Measurements from ENCODE around the gene KANSL1L. TPM values are rescaled to one million over a fixed set of nuclear protein-coding genes. Genes with fewer than 3 reads are reported as not detected.

The KANSL1L gene
- total and polyA plus RNA-seq, 2 experiments from 2014 or later, result 2.6 to 13.2 TPM

DNA sequence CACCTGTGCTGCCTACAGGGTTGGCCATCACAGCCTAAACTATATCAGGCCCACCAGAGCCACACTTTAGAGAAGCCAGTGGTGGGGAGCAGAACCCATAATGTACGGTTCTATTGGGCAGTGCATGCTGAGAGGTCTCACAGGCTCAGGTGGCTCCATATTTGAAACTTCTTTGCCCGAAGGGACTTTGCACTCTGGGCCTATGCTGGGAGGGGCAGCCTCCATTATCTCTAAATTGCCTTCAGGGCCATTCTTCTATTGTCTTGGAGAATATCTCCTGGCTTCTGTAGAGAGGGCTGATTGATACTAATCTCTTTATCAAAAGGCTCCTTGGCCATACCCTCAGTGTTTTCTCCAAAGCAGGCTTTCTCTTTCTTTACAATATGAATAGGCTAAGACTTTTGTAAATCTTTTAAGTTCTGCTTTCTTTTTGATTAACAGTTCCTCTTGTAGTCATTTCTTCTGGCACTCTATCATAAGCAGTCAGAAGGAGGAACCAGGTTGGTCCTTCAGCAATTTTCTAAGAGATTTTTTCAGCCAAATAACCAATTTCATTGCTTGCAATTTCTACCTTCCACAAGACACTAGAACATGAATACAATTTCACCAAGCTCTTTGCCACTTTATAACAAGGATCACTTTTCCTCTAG, 124.2 kb downstream of the KANSL1L start:
- H3K4me3 ChIP-seq, result no peak overlapping the region

DNA sequence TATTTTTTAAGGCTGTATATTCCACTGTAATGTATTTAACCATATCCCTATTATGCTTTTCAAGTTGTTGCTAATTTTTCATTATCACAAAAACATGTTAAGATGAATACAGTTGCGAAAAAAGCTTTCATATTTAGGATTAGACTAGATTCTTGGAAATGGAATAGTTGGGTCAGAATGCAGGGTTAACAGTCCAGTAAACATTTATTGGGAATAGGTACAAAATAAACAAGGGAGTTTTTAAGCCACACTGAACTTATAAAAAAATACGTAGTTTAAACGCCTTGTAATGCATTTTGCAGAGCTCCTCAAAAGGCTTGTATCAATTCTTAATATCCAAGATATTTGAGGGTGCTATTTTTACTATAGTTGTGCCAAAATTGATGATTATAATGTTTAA, 133.1 kb downstream of the KANSL1L start:
- H3K36me3 ChIP-seq (ENCODE audit: low read depth), result 0 out of 2 replicates have a peak, but pooled peaks cover 4% of the 10 kb centered on the region
- H4K20me1 ChIP-seq (ENCODE audit: insufficient read depth), result no peaks in the 10 kb centered on the region
- H3K9ac ChIP-seq, result no peak overlapping the region
- H3K9me2 ChIP-seq (ENCODE audit: insufficient read depth), result no peaks in the 10 kb centered on the region
- no peaks in the 10 kb centered on the region for H3K27me3 ChIP-seq (replicated peaks; ENCODE audit: insufficient read depth)
- H3K4me2 ChIP-seq (ENCODE audit: unreplicated experiment), result no peak overlapping the region
- no peaks in the 10 kb centered on the region for H3K9me3 ChIP-seq (ENCODE audit: low read depth)
- no peaks in the 10 kb centered on the region for H3K4me1 ChIP-seq (ENCODE audit: insufficient read depth)
- H3F3A ChIP-seq (ENCODE audit: insufficient read depth), result no peaks in the 10 kb centered on the region
- in situ Hi-C loops (cut with MboI), result no loop called here
- no peak for DNase-seq
- H3K4me3 ChIP-seq, result no peak overlapping the region
- no peaks in the 10 kb centered on the region for H3K79me2 ChIP-seq (ENCODE audit: insufficient read depth)
- TF ChIP-seq EZH2 (IDR thresholded peaks at IDR 0.05; ENCODE audit: insufficient read depth, poor library complexity, severe bottlenecking) (no peak), EZH2phosphoT487 (IDR thresholded peaks at IDR 0.05; ENCODE audit: insufficient read depth, low read depth) (no peak)
- 100% methylated on average over 3 of the region's 3 CpGs for WGBS, 2 experiments (ENCODE audit: low coverage in 1 of 2, low lambda C conversion rate in 2 of 2, missing lambda C conversion rate in 2 of 2)
- H2AFZ ChIP-seq, result no peak overlapping the region
- no peak overlapping the region for H3K27ac ChIP-seq

More for the DNA sequence above, 124.2 kb downstream of the KANSL1L start:
- no peak overlapping the region for H3K9ac ChIP-seq
- H3K4me1 ChIP-seq (ENCODE audit: insufficient read depth), result no peaks in the 10 kb centered on the region
- H4K20me1 ChIP-seq (ENCODE audit: insufficient read depth), result no peaks in the 10 kb centered on the region
- H3K27ac ChIP-seq, result no peak overlapping the region
- H3K4me2 ChIP-seq (ENCODE audit: unreplicated experiment), result no peak overlapping the region
- DNase-seq, result no peak
- TF ChIP-seq EZH2phosphoT487 (IDR thresholded peaks at IDR 0.05; ENCODE audit: insufficient read depth, low read depth), result no peak
- no peak for TF ChIP-seq EZH2 (IDR thresholded peaks at IDR 0.05; ENCODE audit: insufficient read depth, poor library complexity, severe bottlenecking)
- no peak overlapping the region for H2AFZ ChIP-seq
- no peaks in the 10 kb centered on the region for H3K27me3 ChIP-seq (replicated peaks; ENCODE audit: insufficient read depth)
- no peaks in the 10 kb centered on the region for H3F3A ChIP-seq (ENCODE audit: insufficient read depth)
- no peaks in the 10 kb centered on the region for H3K9me3 ChIP-seq (ENCODE audit: low read depth)
- H3K36me3 ChIP-seq (ENCODE audit: low read depth), result no peaks in the 10 kb centered on the region
- WGBS, 2 experiments (ENCODE audit: low coverage in 1 of 2, low lambda C conversion rate in 2 of 2, missing lambda C conversion rate in 2 of 2), result 90 to 100% methylated on average over 2 of the region's 2 CpGs
- H3K9me2 ChIP-seq (ENCODE audit: insufficient read depth), result no peaks in the 10 kb centered on the region
- in situ Hi-C loops (cut with MboI), result no loop called here
- no peaks in the 10 kb centered on the region for H3K79me2 ChIP-seq (ENCODE audit: insufficient read depth)

DNA sequence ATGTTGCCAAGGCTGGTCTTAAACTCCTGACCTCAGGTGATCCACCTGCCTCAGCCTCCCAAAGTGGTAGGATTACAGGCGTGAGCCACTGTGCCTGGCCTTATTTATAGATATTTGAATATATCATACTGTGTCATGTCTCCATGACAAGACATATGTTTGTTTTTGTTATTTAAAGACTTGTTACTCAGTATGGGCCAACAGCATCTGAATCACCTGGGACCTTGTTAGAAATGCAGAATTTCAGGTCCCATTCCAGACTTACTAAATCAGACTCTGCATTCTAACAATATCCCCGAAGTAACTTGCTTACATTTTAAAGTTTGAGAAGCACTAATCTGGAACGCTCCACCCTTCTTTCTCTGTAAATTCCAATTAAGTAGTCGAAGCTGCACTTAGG, 135.5 kb downstream of the KANSL1L start:
- H4K20me1 ChIP-seq (ENCODE audit: insufficient read depth), result no peaks in the 10 kb centered on the region
- no peaks in the 10 kb centered on the region for H3K9me2 ChIP-seq (ENCODE audit: insufficient read depth)
- WGBS, 2 experiments (ENCODE audit: low coverage in 1 of 2, low lambda C conversion rate in 2 of 2, missing lambda C conversion rate in 2 of 2), result 97 to 98% methylated on average over 4 of the region's 4 CpGs
- no peaks in the 10 kb centered on the region for H3K4me1 ChIP-seq (ENCODE audit: insufficient read depth)
- no peaks in the 10 kb centered on the region for H3K27me3 ChIP-seq (replicated peaks; ENCODE audit: insufficient read depth)
- DNase-seq, result no peak
- H3K79me2 ChIP-seq (ENCODE audit: insufficient read depth), result no peaks in the 10 kb centered on the region
- in situ Hi-C loops (cut with MboI), result no loop called here
- H3F3A ChIP-seq (ENCODE audit: insufficient read depth), result no peaks in the 10 kb centered on the region
- H3K4me2 ChIP-seq (ENCODE audit: unreplicated experiment), result no peak overlapping the region
- no peak overlapping the region for H3K27ac ChIP-seq
- no peaks in the 10 kb centered on the region for H3K9me3 ChIP-seq (ENCODE audit: low read depth)
- no peak overlapping the region for H2AFZ ChIP-seq
- TF ChIP-seq EZH2 (IDR thresholded peaks at IDR 0.05; ENCODE audit: insufficient read depth, poor library complexity, severe bottlenecking), result no peak
- TF ChIP-seq EZH2phosphoT487 (IDR thresholded peaks at IDR 0.05; ENCODE audit: insufficient read depth, low read depth), result no peak
- H3K4me3 ChIP-seq, result no peak overlapping the region
- no peak overlapping the region for H3K9ac ChIP-seq
- H3K36me3 ChIP-seq (ENCODE audit: low read depth), result 0 out of 2 replicates have a peak, but pooled peaks cover 3% of the 10 kb centered on the region

DNA sequence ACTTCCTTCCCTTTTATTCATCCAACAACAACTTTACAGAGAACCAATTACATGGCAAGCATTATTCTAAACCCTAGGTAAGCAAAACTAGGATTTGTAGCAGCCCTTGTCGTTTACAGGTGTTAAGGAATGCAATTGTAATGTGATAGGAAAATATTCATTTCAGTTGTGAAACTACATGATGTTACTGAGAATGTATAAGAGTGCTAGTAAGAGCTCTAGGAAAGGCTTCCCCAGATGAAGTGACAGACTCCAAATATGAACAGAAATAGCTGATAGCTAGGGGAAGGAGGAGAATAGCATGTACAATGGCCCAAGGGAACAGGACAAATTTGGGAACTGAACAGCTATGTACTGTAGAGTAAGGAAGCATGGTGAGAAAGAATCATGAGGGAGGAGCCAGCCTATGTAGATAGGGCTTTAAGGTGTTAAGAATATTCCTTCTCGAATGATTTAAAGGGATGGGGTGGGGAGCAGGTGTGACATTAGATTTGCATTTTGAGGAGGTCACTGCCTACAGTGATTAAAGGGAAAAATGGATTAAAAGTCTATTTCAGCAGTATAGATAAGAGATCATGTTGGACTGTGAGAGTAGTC, 137.0 kb downstream of the KANSL1L start:
- WGBS, 2 experiments (ENCODE audit: low coverage in 1 of 2, low lambda C conversion rate in 2 of 2, missing lambda C conversion rate in 2 of 2), result 95% methylated on average over 2 of the region's 2 CpGs
- Histone ChIP-seq H3K36me3 (ENCODE audit: low read depth) (no peaks in the 10 kb centered on the region), H3K79me2 (ENCODE audit: insufficient read depth) (no peaks in the 10 kb centered on the region), H3K27me3 (replicated peaks; ENCODE audit: insufficient read depth) (no peaks in the 10 kb centered on the region), H3K9ac (no peak overlapping the region), H3K9me2 (ENCODE audit: insufficient read depth) (no peaks in the 10 kb centered on the region), H4K20me1 (ENCODE audit: insufficient read depth) (no peaks in the 10 kb centered on the region), H3K4me2 (ENCODE audit: unreplicated experiment) (no peak overlapping the region), H3K27ac (no peak overlapping the region), H3K9me3 (ENCODE audit: low read depth) (no peaks in the 10 kb centered on the region), H3K4me1 (ENCODE audit: insufficient read depth) (no peaks in the 10 kb centered on the region), H2AFZ (no peak overlapping the region), H3K4me3 (no peak overlapping the region), H3F3A (ENCODE audit: insufficient read depth) (peaks cover 5% of the 10 kb centered on the region; the same call in 1 of the 2 replicates)
- DNase-seq, result no peak
- in situ Hi-C loops (cut with MboI), result no loop called here
- TF ChIP-seq EZH2phosphoT487 (IDR thresholded peaks at IDR 0.05; ENCODE audit: insufficient read depth, low read depth), result no peak
- TF ChIP-seq EZH2 (IDR thresholded peaks at IDR 0.05; ENCODE audit: insufficient read depth, poor library complexity, severe bottlenecking), result no peak

All from GM23248 (cell line).